DOHH2 (cell line): Measurements from ENCODE around the gene TUBE1.

Experiments
- H3F3A ChIP-seq: fragments of 200-600 bp; sonication (generic), shearing (Covaris generic); 2 replicates; pipeline ENCODE4 v1.6.0; 2016; ENCODE audit warnings: antibody characterized with exemption, mild to moderate bottlenecking; ENCODE audit not compliant: control insufficient read depth, insufficient read depth
- H3K27ac ChIP-seq: fragments of 200-600 bp; sonication (generic); 2 replicates; pipeline ENCODE4 v1.5.1; 2014; ENCODE audit warnings: low read depth, mild to moderate bottlenecking, low read length, moderate library complexity
- H3K27me3 ChIP-seq: fragments of 200-600 bp; sonication (generic); 2 replicates; pipeline ENCODE4 v1.6.1; 2014; ENCODE audit warnings: mild to moderate bottlenecking, low read length, mixed read lengths; ENCODE audit not compliant: control insufficient read depth
- H3K36me3 ChIP-seq: fragments of 200-600 bp; sonication (generic); 2 replicates; pipeline ENCODE4 v1.6.1; 2014; ENCODE audit warnings: mild to moderate bottlenecking, low read length, moderate library complexity, mixed read lengths; ENCODE audit not compliant: control insufficient read depth
- H3K4me1 ChIP-seq: fragments of 200-600 bp; sonication (generic); 2 replicates; pipeline ENCODE4 v1.6.1; 2014; ENCODE audit warnings: mild to moderate bottlenecking, low read length, mixed read lengths; ENCODE audit not compliant: control insufficient read depth
- H3K4me2 ChIP-seq: fragments of 200-600 bp; sonication (generic); 2 replicates; pipeline ENCODE4 v1.6.0; 2014; ENCODE audit warnings: mild to moderate bottlenecking, low read length, moderate library complexity
- H3K4me3 ChIP-seq: fragments of 200-600 bp; sonication (generic); 2 replicates; pipeline ENCODE4 v1.5.1; 2014; ENCODE audit warnings: mild to moderate bottlenecking, low read length, mixed read lengths
- H3K79me2 ChIP-seq: fragments of 200-600 bp; sonication (generic); 2 replicates; pipeline ENCODE4 v1.6.1; 2014; ENCODE audit warnings: mild to moderate bottlenecking, low read length, mixed read lengths; ENCODE audit not compliant: control insufficient read depth
- H3K9me2 ChIP-seq: fragments of 200-600 bp; sonication (generic); replicated peaks from 2 replicates; pipeline ENCODE4 v1.6.1; 2014; ENCODE audit warnings: mild to moderate bottlenecking, low read length, mixed read lengths; ENCODE audit not compliant: control insufficient read depth
- H3K9me3 ChIP-seq: fragments of 200-600 bp; sonication (generic); 2 replicates; pipeline ENCODE4 v1.6.1; 2014; ENCODE audit warnings: antibody characterized with exemption, low read length, mixed read lengths; ENCODE audit not compliant: control insufficient read depth, insufficient read depth
- H4K20me1 ChIP-seq: fragments of 200-600 bp; sonication (generic); 2 replicates; pipeline ENCODE4 v1.6.0; 2014; ENCODE audit warnings: low read depth, mild to moderate bottlenecking, antibody characterized with exemption, low read length, moderate library complexity; ENCODE audit not compliant: control insufficient read depth, insufficient read depth
- CTCF ChIP-seq: fragments of 200-600 bp; sonication (generic); IDR thresholded peaks from one replicate; pipeline ENCODE4 v1.5.1; 2014; ENCODE audit warnings: antibody characterized with exemption, mild to moderate bottlenecking, low read depth, low read length; ENCODE audit not compliant: poor library complexity, severe bottlenecking
- EZH2phosphoT487 ChIP-seq: fragments of 200-600 bp; sonication (generic); IDR thresholded peaks from 2 replicates; pipeline ENCODE4 v1.6.1; 2017; ENCODE audit warnings: borderline replicate concordance, mild to moderate bottlenecking, antibody characterized with exemption, low read length, moderate library complexity, mixed read lengths

Gene TUBE1

GRCh38 chr6:112037783-112038216, 49.5 kb downstream of the TUBE1 start:
- peaks cover 5% of the 10 kb centered on the region for H3K4me1 ChIP-seq
- no peak overlapping the region for H3K4me2 ChIP-seq
- H3K36me3 ChIP-seq: no peaks in the 10 kb centered on the region
- H3F3A ChIP-seq: no peaks in the 10 kb centered on the region
- no peaks in the 10 kb centered on the region for H4K20me1 ChIP-seq
- no peak for TF ChIP-seq EZH2phosphoT487
- TF ChIP-seq CTCF: no peak
- no peak overlapping the region for H3K4me3 ChIP-seq
- H3K27ac ChIP-seq: no peak overlapping the region
- no peaks in the 10 kb centered on the region for H3K9me2 ChIP-seq
- H3K27me3 ChIP-seq: peaks cover 5% of the 10 kb centered on the region; the same call in 1 of the 2 replicates
- no peaks in the 10 kb centered on the region for H3K79me2 ChIP-seq
- no peaks in the 10 kb centered on the region for H3K9me3 ChIP-seq

GRCh38 chr6:112036088-112036637, 51.1 kb downstream of the TUBE1 start:
- no peak overlapping the region for H3K27ac ChIP-seq
- no peaks in the 10 kb centered on the region for H3K4me1 ChIP-seq
- no peaks in the 10 kb centered on the region for H3F3A ChIP-seq
- TF ChIP-seq CTCF (no peak), EZH2phosphoT487 (no peak)
- H3K27me3 ChIP-seq: peaks cover 5% of the 10 kb centered on the region; the same call in 1 of the 2 replicates
- H4K20me1 ChIP-seq: no peaks in the 10 kb centered on the region
- no peak overlapping the region for H3K4me2 ChIP-seq
- H3K9me2 ChIP-seq: no peaks in the 10 kb centered on the region
- H3K4me3 ChIP-seq: no peak overlapping the region
- H3K9me3 ChIP-seq: no peaks in the 10 kb centered on the region
- no peaks in the 10 kb centered on the region for H3K79me2 ChIP-seq
- H3K36me3 ChIP-seq: no peaks in the 10 kb centered on the region

GRCh38 chr6:112034616-112034995, 52.7 kb downstream of the TUBE1 start:
- Histone ChIP-seq H3F3A (no peaks in the 10 kb centered on the region), H3K4me3 (no peak overlapping the region), H3K9me2 (no peaks in the 10 kb centered on the region), H3K4me1 (no peaks in the 10 kb centered on the region), H3K79me2 (no peaks in the 10 kb centered on the region), H3K9me3 (no peaks in the 10 kb centered on the region), H3K4me2 (no peak overlapping the region), H3K27ac (no peak overlapping the region), H3K27me3 (peaks cover 5% of the 10 kb centered on the region; the same call in 1 of the 2 replicates), H3K36me3 (no peaks in the 10 kb centered on the region), H4K20me1 (no peaks in the 10 kb centered on the region)
- TF ChIP-seq CTCF (no peak), EZH2phosphoT487 (no peak)
